GM19328 (cell line): Measurements from ENCODE around the gene TGM2.

Source experiments
- ATAC-seq: cut with Tn5 transposase; IDR thresholded peaks from one replicate; pipeline ENCODE4 v1.9.1; 2021; ENCODE audit warnings: mild to moderate bottlenecking, moderate library complexity; ENCODE audit not compliant: unreplicated experiment

TGM2 gene

GRCh38 chr20:38178065-38178491, 13.0 kb upstream of the TGM2 start:
- no peak for ATAC-seq

GRCh38 chr20:38177201-38177600, 12.1 kb upstream of the TGM2 start:
- no peak for ATAC-seq

- ATAC-seq: no peak
Measured at GRCh38 chr20:38175304-38176180, 10.5 kb upstream of the TGM2 start.

- no peak for ATAC-seq
Measured at GRCh38 chr20:38173237-38174156, 8.4 kb upstream of the TGM2 start.

- ATAC-seq: no peak
Measured at GRCh38 chr20:38172408-38172807, 7.3 kb upstream of the TGM2 start.

- ATAC-seq: no peak
Measured at GRCh38 chr20:38171675-38172043, 6.6 kb upstream of the TGM2 start.

DNA sequence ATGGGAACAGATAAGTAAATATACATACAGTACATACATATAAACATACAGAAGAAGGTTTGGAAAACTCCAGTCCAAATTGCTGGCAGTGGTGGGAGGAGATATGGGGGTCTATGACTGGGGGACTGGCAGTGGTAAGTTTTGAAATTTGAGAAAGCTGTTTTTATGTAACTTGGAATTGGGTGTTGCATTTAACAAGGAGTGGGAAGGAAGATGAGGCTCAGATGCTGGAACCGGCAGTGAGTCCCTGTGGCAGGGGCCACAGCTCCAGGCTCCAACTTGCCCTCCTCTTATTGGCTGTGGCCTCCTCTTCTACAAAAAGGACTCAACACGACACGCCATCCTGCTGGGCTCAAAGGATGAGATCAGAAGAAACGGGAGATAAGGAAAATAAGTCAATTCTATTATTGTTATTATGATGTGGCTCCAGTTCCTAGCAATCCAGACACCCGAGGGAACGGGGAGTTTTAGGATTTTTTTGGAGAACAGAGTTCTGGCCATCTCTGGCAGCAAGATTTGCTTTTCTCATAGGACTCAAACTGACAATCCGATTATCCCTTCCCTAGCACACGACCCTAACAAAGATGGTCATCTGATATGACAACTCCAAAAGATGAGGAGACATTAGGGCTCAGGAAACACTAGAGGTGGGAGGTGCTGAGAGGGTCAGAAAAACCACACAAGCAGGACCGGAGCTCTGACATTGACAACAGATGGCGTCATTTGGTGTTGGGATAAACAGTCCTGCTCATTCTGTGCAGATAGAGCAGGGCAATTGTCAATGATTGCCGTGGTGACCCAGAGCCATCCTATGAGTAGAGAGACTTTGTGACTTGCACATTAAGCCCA, 6.0 kb upstream of the TGM2 start:
- ATAC-seq: no peak

- no peak for ATAC-seq
Measured at GRCh38 chr20:38170219-38170825, 5.3 kb upstream of the TGM2 start.

DNA sequence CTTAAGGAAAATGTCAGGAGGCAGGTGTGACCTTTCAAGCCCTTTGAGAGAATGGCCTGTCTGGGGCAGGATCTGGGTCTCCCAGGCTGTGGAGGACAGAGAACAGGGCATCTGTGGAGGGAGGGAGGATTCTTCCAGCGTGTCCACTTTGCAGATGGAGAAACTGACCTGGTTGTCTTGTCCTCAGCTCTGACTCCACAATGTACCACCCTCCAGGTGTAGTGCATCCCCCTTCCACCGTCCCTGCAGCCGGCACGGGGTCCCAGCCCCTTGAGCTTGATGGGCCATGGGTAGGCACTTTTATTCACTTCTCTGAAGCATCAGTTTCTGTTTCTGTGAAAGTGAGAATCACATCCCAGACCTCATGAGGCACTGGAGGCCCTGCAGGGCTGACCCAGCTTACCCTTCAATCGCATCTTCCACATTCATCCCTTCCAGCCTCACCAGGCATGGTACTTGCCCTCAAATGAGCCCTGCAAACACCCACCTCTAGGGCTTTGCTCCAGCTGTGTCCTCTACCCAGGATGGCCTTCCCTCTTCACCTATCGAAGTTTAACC, 4.6 kb upstream of the TGM2 start:
- ATAC-seq: no peak

DNA sequence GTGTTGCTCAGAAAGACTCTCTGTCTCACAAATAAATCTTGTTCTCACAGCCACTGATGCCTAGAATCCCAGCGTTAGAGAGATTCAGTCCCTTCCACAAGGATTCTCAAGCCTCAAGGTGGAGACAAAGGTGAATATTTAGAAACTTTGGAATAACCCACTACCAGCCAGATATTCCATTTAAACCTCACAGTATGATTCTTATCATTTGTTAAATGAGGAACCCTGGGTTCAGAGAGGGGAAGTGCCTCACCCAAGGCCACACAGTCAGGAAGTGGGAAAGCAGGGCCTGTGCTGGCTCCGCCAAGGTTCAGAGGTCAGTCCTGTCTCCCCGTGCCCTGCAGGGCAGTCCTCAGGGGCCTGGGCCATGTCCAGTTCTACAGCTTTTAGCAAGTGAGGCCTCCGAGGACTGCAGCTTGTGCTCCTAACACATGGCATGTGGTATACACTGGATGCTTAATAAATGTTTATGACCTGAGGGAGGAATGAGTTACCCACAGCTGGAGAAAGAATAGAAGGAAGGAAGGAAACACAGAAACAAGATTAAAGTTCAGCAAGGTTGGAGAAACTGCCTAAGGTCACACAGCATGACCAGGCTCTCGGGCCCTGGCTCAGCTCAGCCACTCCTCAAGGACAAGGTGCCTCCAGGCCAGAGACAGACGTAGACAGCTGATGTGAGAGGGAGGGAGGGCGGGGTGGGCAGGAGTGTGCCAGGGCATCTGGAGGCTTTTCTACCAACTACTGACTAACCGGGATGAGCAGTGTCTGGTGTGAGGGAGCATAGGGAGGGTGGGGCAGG, 3.9 kb upstream of the TGM2 start:
- no peak for ATAC-seq

- no peak for ATAC-seq
Measured at GRCh38 chr20:38167851-38168760, 3.0 kb upstream of the TGM2 start.

DNA sequence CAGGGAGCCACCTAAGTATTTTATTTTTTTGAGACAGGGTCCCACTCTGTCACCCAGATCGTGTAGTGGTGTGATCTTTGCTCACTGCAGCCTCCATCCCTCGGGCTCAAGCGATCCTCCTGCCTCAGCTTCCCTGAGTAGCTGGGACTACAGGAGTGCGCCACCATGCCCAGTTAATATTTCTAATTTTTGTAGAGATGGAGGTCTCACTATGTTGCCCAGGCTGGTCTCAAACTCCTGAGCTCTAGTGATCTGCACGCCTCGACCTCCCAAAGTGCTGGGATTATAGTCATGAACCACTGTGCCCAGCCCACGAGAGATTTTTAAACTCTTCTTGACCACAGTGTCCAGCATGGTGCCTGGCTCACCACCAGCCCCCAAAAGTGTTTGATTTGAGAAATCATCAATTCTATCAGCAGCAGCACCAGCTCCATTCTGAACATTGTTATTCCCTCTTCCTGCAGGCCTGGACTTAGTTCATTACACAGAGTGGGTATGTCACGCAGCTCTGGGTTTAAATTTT, 2.3 kb upstream of the TGM2 start:
- ATAC-seq: no peak

- no peak for ATAC-seq
Measured at GRCh38 chr20:38166703-38167233, 1.7 kb upstream of the TGM2 start.

- ATAC-seq: no peak
Measured at GRCh38 chr20:38165966-38166702, 1.1 kb upstream of the TGM2 start.

DNA sequence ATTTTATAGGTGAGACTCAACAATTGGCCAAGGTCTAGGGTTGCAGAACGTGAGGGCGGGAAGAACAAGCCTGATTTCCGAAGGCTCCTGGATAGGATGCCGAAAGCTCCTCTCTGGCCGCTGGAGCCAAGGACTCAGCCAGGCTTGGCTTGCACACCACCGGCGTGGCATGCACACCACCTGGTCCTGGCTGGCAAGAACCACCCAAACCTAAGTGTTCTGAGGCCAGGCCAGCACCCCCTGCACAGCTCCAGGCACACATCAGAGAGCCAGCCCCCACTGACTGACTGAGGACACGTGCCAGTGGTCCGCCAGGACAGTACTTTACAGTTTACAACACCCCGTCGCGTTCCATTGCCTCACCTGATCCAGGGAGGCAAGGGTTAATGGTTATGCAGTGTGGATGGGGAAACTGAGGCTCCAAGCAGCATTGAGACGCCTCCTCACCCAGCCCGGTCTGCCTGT, 414 bp downstream of the TGM2 start:
- no peak for ATAC-seq

DNA sequence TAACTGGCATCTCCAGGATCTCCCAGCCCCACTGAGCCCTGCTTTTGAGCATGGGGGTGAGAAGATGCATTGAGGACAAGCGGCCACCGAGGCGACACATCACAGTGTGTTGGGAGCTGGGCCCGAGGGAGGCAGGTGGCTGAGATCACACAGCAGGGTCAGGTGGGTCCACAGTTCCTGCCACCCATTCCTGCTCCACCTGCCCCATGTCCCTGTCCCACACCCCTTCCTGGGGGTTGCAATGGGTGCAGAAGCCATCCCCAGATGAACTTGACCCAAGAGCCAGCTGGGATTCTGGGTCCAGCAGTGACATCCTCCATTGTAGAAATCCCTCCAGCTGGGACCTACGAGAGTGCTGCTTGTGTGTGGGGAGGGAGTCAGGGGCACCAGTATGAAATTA, 1.0 kb downstream of the TGM2 start:
- ATAC-seq: no peak
